Activated gamma-delta T cell (primary cell): ENCODE results near the gene SCN9A.
"Not testable (repeated sequence)": the region's sequence is repeated elsewhere in the genome, so short reads cannot be mapped to it uniquely, and the experiment has no call there.

Experiments used
- DNase-seq: peaks from one replicate; lab custom pipeline; 2025; lab: John Stamatoyannopoulos, UW
- total RNA-seq, 2 donors: gene quantifications; one replicate each; lab custom pipeline; 2026; lab: John Stamatoyannopoulos, UW

Gene SCN9A
- total RNA-seq = 0.46 to 0.70 reads per million in 2 donors

- DNase-seq = no peak
These were observed at the start of gene SCN9A for GRCh38 chr2:166375736-166376487. Gene SCN9A (minus strand): TSS chr2:166375944. CDS start chr2:166311756, 64,188 bp downstream.

- DNase-seq = no peak
These were observed 49.1 kb upstream of the SCN9A start for GRCh38 chr2:166424841-166425240.

- DNase-seq = no peak
These were observed 43.8 kb upstream of the SCN9A start for GRCh38 chr2:166419616-166419934.

GRCh38 chr2:166418853-166419615 lies 43.3 kb upstream of the SCN9A start:
- no peak for DNase-seq

GRCh38 chr2:166417669-166418068 lies 41.9 kb upstream of the SCN9A start:
- no peak for DNase-seq

GRCh38 chr2:166413255-166413654 lies 37.5 kb upstream of the SCN9A start:
- no peak for DNase-seq

GRCh38 chr2:166411473-166412230 lies 35.9 kb upstream of the SCN9A start:
- DNase-seq = no peak

GRCh38 chr2:166410828-166411472 lies 35.2 kb upstream of the SCN9A start:
- no peak for DNase-seq

GRCh38 chr2:166407746-166408145 lies 32.0 kb upstream of the SCN9A start:
- DNase-seq = not testable (repeated sequence)

GRCh38 chr2:166406374-166406773 lies 30.6 kb upstream of the SCN9A start:
- no peak for DNase-seq

GRCh38 chr2:166405569-166405926 lies 29.8 kb upstream of the SCN9A start:
- DNase-seq = no peak

GRCh38 chr2:166404831-166405568 lies 29.3 kb upstream of the SCN9A start:
- DNase-seq = no peak

- DNase-seq = no peak
These were observed 18.5 kb upstream of the SCN9A start for GRCh38 chr2:166394245-166394644.

- DNase-seq = no peak
These were observed 17.3 kb upstream of the SCN9A start for GRCh38 chr2:166393008-166393407.

- DNase-seq = no peak
These were observed 12.8 kb upstream of the SCN9A start for GRCh38 chr2:166388481-166389070.

- DNase-seq = no peak
These were observed 9.6 kb upstream of the SCN9A start for GRCh38 chr2:166385313-166385712.

GRCh38 chr2:166384774-166385173 lies 9.0 kb upstream of the SCN9A start:
- no peak for DNase-seq

- DNase-seq = no peak
These were observed 6.7 kb upstream of the SCN9A start for GRCh38 chr2:166382448-166382847.

- no peak for DNase-seq
These were observed 4.9 kb upstream of the SCN9A start for GRCh38 chr2:166380615-166381014.

- no peak for DNase-seq
These were observed 1.1 kb upstream of the SCN9A start for GRCh38 chr2:166376873-166377272.

GRCh38 chr2:166376488-166376828 lies 714 bp upstream of the SCN9A start:
- DNase-seq = no peak
